Kidney (tissue), 14 donors: Measurements from ENCODE around the gene ASTN2. TPM values are rescaled to one million over a fixed set of nuclear protein-coding genes. Genes with fewer than 3 reads are reported as not detected.
A peak's percentile ranks its signal among the peaks of the same experiment; 100 is the strongest.

ENCODE experiments used
- DNase-seq, 5 donors: peaks; one replicate each; pipeline ENCODE4 v3.0.0-alpha.2; 2013 to 2020
- FAIRE-seq: peaks from 2 replicates; lab custom pipeline; 2012; peaks lifted over from hg19 to GRCh38; lab: Jason Lieb, UNC
- H3K27ac ChIP-seq, 2 donors: one replicate each; pipeline ENCODE4 v1.7.0; 2013; ENCODE audit warnings: low read depth in 2 of 2, low read length in 2 of 2, inconsistent platforms in 1 of 2
- H3K27me3 ChIP-seq: one replicate; pipeline ENCODE4 v1.7.1; 2013; ENCODE audit warnings: low read length, inconsistent platforms; ENCODE audit not compliant: control insufficient read depth, insufficient read depth
- H3K36me3 ChIP-seq, 3 donors: one replicate each; pipeline versions ENCODE4 v1.7.0 to v1.7.1; 2013; ENCODE audit warnings: low read length in 3 of 3, control low read depth in 1 of 3, inconsistent platforms in 1 of 3; ENCODE audit not compliant: insufficient read depth in 3 of 3, control insufficient read depth in 2 of 3
- H3K4me1 ChIP-seq, 3 donors: one replicate each; pipeline versions ENCODE4 v1.7.0 to v1.7.1; 2013; ENCODE audit warnings: low read length in 3 of 3, inconsistent platforms in 1 of 3, low read depth in 1 of 3; ENCODE audit not compliant: control insufficient read depth in 2 of 3, insufficient read depth in 2 of 3
- H3K4me3 ChIP-seq, 3 donors: one replicate each; pipeline versions ENCODE4 v1.7.0 to v1.8.1; 2013; ENCODE audit warnings: low read length in 3 of 3, control low read depth in 1 of 3, inconsistent platforms in 1 of 3
- H3K9ac ChIP-seq, 3 donors: one replicate each; pipeline versions ENCODE4 v1.7.0 to v1.7.1; 2013; ENCODE audit warnings: low read length in 3 of 3, control low read depth in 1 of 3, inconsistent platforms in 1 of 3
- H3K9me3 ChIP-seq, 3 donors: one replicate each; pipeline versions ENCODE4 v1.7.0 to v1.7.1; 2013; ENCODE audit warnings: low read length in 3 of 3, control low read depth in 1 of 3, inconsistent platforms in 1 of 3; ENCODE audit not compliant: control insufficient read depth in 2 of 3, insufficient read depth in 1 of 3
- intact Hi-C: fragments of 100-400 bp; cut with DNase I; formaldehyde crosslinking; loops from one replicate; pipeline ENCODE4 v1.11.1; 2022
- polyA plus RNA-seq: library from polyadenylated mRNA; stranded (reverse); fragments of 350-450 nt; fragmentation: Illumina TruSeq; extraction: RNeasy Lipid Tissue Mini Kit (QIAGEN cat#74804); gene quantifications from one replicate; pipeline ENCODE4 v1.2.3, GENCODE V29; 2014; ENCODE audit warnings: low read depth, low replicate concordance; ENCODE audit not compliant: insufficient read depth
- total RNA-seq: library from RNA; stranded (reverse); fragmentation: NEBNext Ultra II Directional; extraction: Animal tissue kit (Norgen Biotek cat#: 25700); gene quantifications from one replicate; pipeline ENCODE4 v1.2.1, GENCODE V29; 2021
- TF ChIP-seq, protein P1 (sequence below): IDR thresholded peaks from 3 replicates; pipeline ENCODE4 v1.5.1; 2012; ENCODE audit warnings: mild to moderate bottlenecking, moderate library complexity, borderline replicate concordance; ENCODE audit not compliant: insufficient read depth; ENCODE audit errors: extremely low read depth
- donor health status: control.
- donor health status: control.
- donor health status: control.
- donor health status: control.
- donor health status: control.
- donor health status: DM: yes; HTN: yes; CAD: no.
- donor health status: Normal renal cell carcinoma (clear cell type).

ASTN2 gene
- total and polyA plus RNA-seq, 2 donors from 2014 or later: 7.6 to 11.5 TPM

DNA sequence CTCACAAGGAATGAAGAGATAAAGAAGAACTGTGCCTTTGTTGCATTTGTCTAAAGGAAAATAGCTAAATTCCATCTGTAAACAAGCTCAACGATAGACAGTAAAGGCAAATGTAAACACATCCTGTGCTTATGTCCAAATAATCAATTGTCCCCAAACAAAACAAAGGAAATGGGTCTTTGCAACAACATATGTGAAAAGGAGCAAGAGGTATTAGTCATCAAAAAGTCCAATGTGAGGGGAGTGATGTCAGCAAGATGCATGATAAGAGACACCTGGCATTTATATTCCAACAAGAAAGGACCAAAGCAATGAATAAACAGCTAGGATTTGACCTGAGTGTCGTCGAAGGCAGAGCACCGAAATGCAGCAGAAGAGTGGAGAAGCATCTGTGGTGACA lies 209.1 kb downstream of the ASTN2 start:
- intact Hi-C loops: no loop called here
- no peak for FAIRE-seq
- H3K4me1 ChIP-seq: no peaks in the 10 kb centered on the region
- no peak overlapping the region for H3K27ac ChIP-seq
- H3K9ac ChIP-seq: no peak overlapping the region
- H3K36me3 ChIP-seq: no peaks in the 10 kb centered on the region
- H3K4me3 ChIP-seq: no peak overlapping the region
- peaks cover 0 to 4% (median 0%) of the 10 kb centered on the region in 3 donors for H3K9me3 ChIP-seq
- TF ChIP-seq, protein P1, sequence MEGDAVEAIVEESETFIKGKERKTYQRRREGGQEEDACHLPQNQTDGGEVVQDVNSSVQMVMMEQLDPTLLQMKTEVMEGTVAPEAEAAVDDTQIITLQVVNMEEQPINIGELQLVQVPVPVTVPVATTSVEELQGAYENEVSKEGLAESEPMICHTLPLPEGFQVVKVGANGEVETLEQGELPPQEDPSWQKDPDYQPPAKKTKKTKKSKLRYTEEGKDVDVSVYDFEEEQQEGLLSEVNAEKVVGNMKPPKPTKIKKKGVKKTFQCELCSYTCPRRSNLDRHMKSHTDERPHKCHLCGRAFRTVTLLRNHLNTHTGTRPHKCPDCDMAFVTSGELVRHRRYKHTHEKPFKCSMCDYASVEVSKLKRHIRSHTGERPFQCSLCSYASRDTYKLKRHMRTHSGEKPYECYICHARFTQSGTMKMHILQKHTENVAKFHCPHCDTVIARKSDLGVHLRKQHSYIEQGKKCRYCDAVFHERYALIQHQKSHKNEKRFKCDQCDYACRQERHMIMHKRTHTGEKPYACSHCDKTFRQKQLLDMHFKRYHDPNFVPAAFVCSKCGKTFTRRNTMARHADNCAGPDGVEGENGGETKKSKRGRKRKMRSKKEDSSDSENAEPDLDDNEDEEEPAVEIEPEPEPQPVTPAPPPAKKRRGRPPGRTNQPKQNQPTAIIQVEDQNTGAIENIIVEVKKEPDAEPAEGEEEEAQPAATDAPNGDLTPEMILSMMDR: no peak
- DNase-seq: peak in 1 of 5 donors; percentile 9
- H3K27me3 ChIP-seq: no peaks in the 10 kb centered on the region

DNA sequence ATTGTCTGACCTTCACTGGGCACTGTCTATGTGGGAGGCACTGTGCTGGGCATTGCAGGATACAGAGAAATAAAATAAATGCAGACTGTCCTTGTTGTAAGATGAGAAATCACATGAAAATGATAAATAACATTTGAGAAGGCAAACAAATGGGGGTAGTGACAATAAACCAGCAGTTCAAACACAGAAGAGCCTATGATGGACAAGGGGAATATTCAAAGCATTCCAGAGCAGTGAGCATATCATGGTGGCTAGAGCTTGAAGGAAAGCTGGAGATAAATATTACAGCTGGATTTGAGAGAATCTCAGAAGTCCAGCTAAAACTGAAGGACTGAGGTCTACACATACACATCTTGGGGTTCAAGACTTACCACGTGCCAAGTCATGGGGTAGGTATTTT lies 209.9 kb downstream of the ASTN2 start:
- DNase-seq: peak in 2 of 5 donors; percentile 12 to 30
- FAIRE-seq: no peak

DNA sequence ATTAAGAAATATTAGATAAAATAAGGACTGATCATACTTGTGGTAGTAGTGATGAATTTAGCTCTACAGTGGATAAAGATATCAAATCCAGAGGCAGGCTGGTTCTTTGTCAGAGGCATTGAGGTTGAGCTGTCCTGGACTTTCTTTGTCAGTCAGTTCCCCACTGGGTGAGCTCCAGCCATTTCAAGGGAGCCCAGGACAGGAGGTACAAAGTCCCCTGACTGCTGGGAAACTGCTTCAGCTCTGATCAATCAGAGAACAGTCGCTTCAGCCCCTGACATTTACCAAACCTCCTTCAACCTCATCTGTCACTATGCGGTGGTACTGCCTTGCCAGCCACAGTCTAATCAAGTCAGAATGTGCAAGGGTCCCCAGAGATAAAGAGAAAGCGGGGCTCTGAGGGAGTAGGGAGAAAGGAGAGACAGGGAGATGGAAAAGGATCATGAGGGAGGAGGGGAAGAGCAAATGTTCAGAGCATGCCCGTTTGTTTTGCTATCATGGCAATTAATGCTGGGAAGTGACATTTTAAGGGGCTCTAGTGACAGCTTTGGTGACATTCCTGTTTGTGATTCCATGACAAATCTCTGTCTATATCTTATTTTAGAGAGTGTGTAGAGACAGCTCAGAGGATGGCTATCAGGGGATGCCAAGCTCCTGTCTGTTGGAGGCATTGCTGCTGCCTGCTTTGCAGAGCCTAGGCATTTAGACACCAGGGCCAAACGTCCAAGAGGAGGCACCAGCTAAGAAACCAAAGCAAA lies 223.2 kb downstream of the ASTN2 start:
- no peak for DNase-seq
- Histone ChIP-seq H3K4me1 (no peaks in the 10 kb centered on the region), H3K9me3 (peaks cover 0 to 6% (median 0%) of the 10 kb centered on the region in 3 donors), H3K27ac (no peak overlapping the region), H3K36me3 (no peaks in the 10 kb centered on the region), H3K9ac (no peak overlapping the region), H3K4me3 (no peak overlapping the region), H3K27me3 (no peaks in the 10 kb centered on the region)
- intact Hi-C loops: no loop called here
- TF ChIP-seq, protein P1: no peak
- FAIRE-seq: no peak

More for the DNA sequence above, 209.9 kb downstream of the ASTN2 start:
- H3K4me3 ChIP-seq: no peak overlapping the region
- no peaks in the 10 kb centered on the region for H3K4me1 ChIP-seq
- peaks cover 0 to 4% (median 0%) of the 10 kb centered on the region in 3 donors for H3K9me3 ChIP-seq
- H3K27me3 ChIP-seq: no peaks in the 10 kb centered on the region
- no peak overlapping the region for H3K9ac ChIP-seq
- intact Hi-C loops: no loop called here
- TF ChIP-seq, protein P1: no peak
- no peaks in the 10 kb centered on the region for H3K36me3 ChIP-seq
- no peak overlapping the region for H3K27ac ChIP-seq
